G401 (cell line): ENCODE results near the gene CIITA. TPM values are rescaled to one million over a fixed set of nuclear protein-coding genes. Genes with fewer than 3 reads are reported as not detected.

ENCODE experiments used
- DNase-seq: peaks from one replicate; pipeline ENCODE4 v3.0.0-alpha.2; 2015; ENCODE audit warnings: low spot score
- in situ Hi-C: cut with HindIII; loops from 2 replicates; pipeline ENCODE4 v1.10.0; 2016; ENCODE audit warnings: low sequenced_read_pairs, mixed read lengths
- total RNA-seq: library from RNA; depleted of rRNA; stranded (reverse); fragments of >200 nt; shearing (Covaris generic); gene quantifications from 2 replicates; pipeline ENCODE4 v1.2.3, GENCODE V29; 2014

The CIITA gene
- total RNA-seq, 1 experiment from 2014 or later, result not detected

GRCh38 chr16:10849736-10850477 is 27.1 kb upstream of the CIITA start:
- no peak for DNase-seq
- in situ Hi-C loops, result no loop called here

GRCh38 chr16:10850478-10850850 is 26.5 kb upstream of the CIITA start:
- no peak for DNase-seq
- in situ Hi-C loops, result no loop called here

GRCh38 chr16:10851512-10851911 is 25.5 kb upstream of the CIITA start:
- in situ Hi-C loops, result no loop called here
- no peak for DNase-seq

GRCh38 chr16:10852286-10852685 is 24.7 kb upstream of the CIITA start:
- in situ Hi-C loops, result no loop called here
- no peak for DNase-seq

- in situ Hi-C loops, result no loop called here
- no peak for DNase-seq
Observed at GRCh38 chr16:10852948-10853347, 24.1 kb upstream of the CIITA start.

- in situ Hi-C loops, result no loop called here
- DNase-seq, result no peak
Observed at GRCh38 chr16:10856042-10856441, 21.0 kb upstream of the CIITA start.

- in situ Hi-C loops, result no loop called here
- no peak for DNase-seq
Observed at GRCh38 chr16:10858203-10858602, 18.8 kb upstream of the CIITA start.

- DNase-seq, result no peak
- in situ Hi-C loops, result no loop called here
Observed at GRCh38 chr16:10859020-10859419, 18.0 kb upstream of the CIITA start.

GRCh38 chr16:10859658-10860057 is 17.3 kb upstream of the CIITA start:
- in situ Hi-C loops, result no loop called here
- no peak for DNase-seq

GRCh38 chr16:10862438-10862837 is 14.6 kb upstream of the CIITA start:
- in situ Hi-C loops, result no loop called here
- no peak for DNase-seq

- in situ Hi-C loops, result no loop called here
- peak; percentile 8 for DNase-seq
Observed at GRCh38 chr16:10865991-10866966, 10.7 kb upstream of the CIITA start.

- no peak for DNase-seq
- in situ Hi-C loops, result no loop called here
Observed at GRCh38 chr16:10867199-10867598, 9.8 kb upstream of the CIITA start.

- in situ Hi-C loops, result no loop called here
Observed at GRCh38 chr16:10868104-10868595, 8.9 kb upstream of the CIITA start.

GRCh38 chr16:10868596-10869469 is 8.2 kb upstream of the CIITA start:
- DNase-seq, result no peak
- in situ Hi-C loops, result no loop called here

More at GRCh38 chr16:10868104-10868595, 8.9 kb upstream of the CIITA start:
- DNase-seq, result no peak

- no peak for DNase-seq
- in situ Hi-C loops, result no loop called here
Observed at GRCh38 chr16:10870137-10870776, 6.7 kb upstream of the CIITA start.

- no peak for DNase-seq
- in situ Hi-C loops, result no loop called here
Observed at GRCh38 chr16:10870808-10871156, 6.2 kb upstream of the CIITA start.

- no peak for DNase-seq
- in situ Hi-C loops, result no loop called here
Observed at GRCh38 chr16:10871157-10871991, 5.6 kb upstream of the CIITA start.

- DNase-seq, result no peak
- in situ Hi-C loops, result no loop called here
Observed at GRCh38 chr16:10876315-10876714, 687 bp upstream of the CIITA start.
